ENCODE results near the gene BMPER.

The BMPER gene

GRCh38 chr7:34104992-34105391, 199.7 kb downstream of the BMPER start:
- DNase-seq = no peak

- no peak for DNase-seq
Observed at GRCh38 chr7:34107276-34107675, 201.9 kb downstream of the BMPER start.

GRCh38 chr7:34108165-34108564, 202.8 kb downstream of the BMPER start:
- DNase-seq = no peak

- DNase-seq = no peak
Observed at GRCh38 chr7:34109936-34110780, 204.8 kb downstream of the BMPER start.

GRCh38 chr7:34111031-34111430, 205.7 kb downstream of the BMPER start:
- DNase-seq = no peak

GRCh38 chr7:34115503-34115902, 210.2 kb downstream of the BMPER start:
- no peak for DNase-seq

- DNase-seq = no peak
Observed at GRCh38 chr7:34117573-34117972, 212.2 kb downstream of the BMPER start.

GRCh38 chr7:34121366-34121765, 216.0 kb downstream of the BMPER start:
- no peak for DNase-seq

GRCh38 chr7:34123316-34123715, 218.0 kb downstream of the BMPER start:
- DNase-seq = no peak

- no peak for DNase-seq
Observed at GRCh38 chr7:34124765-34125164, 219.4 kb downstream of the BMPER start.

GRCh38 chr7:34128762-34129161, 223.4 kb downstream of the BMPER start:
- DNase-seq = no peak

- no peak for DNase-seq
Observed at GRCh38 chr7:34130558-34131295, 225.4 kb downstream of the BMPER start.

- DNase-seq = no peak
Observed at GRCh38 chr7:34131371-34131770, 226.0 kb downstream of the BMPER start.

GRCh38 chr7:34133356-34133982, 228.1 kb downstream of the BMPER start:
- DNase-seq = no peak

GRCh38 chr7:34133983-34134782, 228.8 kb downstream of the BMPER start:
- DNase-seq = peak; percentile 10

GRCh38 chr7:34135924-34136323, 230.6 kb downstream of the BMPER start:
- no peak for DNase-seq

GRCh38 chr7:34136698-34137097, 231.4 kb downstream of the BMPER start:
- DNase-seq = no peak

GRCh38 chr7:34137176-34137575, 231.8 kb downstream of the BMPER start:
- no peak for DNase-seq

GRCh38 chr7:34138483-34138882, 233.1 kb downstream of the BMPER start:
- no peak for DNase-seq

GRCh38 chr7:34139086-34139485, 233.7 kb downstream of the BMPER start:
- no peak for DNase-seq

GRCh38 chr7:34140066-34140465, 234.7 kb downstream of the BMPER start:
- no peak for DNase-seq

- no peak for DNase-seq
Observed at GRCh38 chr7:34143402-34143801, 238.1 kb downstream of the BMPER start.

GRCh38 chr7:34145603-34146002, 240.3 kb downstream of the BMPER start:
- no peak for DNase-seq
